NCI-H1436 treated with DMSO at 0.1 percent for 48 hours (cell line): ENCODE results near the gene LRRC4C.

Experiments used
- DNase-seq: peaks from one replicate; lab custom pipeline; 2025; lab: John Stamatoyannopoulos, UW

The LRRC4C gene

GRCh38 chr11:40291329-40291728 is 1168.1 kb downstream of the LRRC4C start:
- DNase-seq = no peak

- DNase-seq = no peak
Measured at GRCh38 chr11:40290171-40290631, 1169.3 kb downstream of the LRRC4C start.

- no peak for DNase-seq
Measured at GRCh38 chr11:40289370-40289769, 1170.1 kb downstream of the LRRC4C start.

GRCh38 chr11:40287916-40288803 is 1171.3 kb downstream of the LRRC4C start:
- no peak for DNase-seq

GRCh38 chr11:40286137-40286536 is 1173.3 kb downstream of the LRRC4C start:
- DNase-seq = no peak

GRCh38 chr11:40285558-40285957 is 1173.9 kb downstream of the LRRC4C start:
- DNase-seq = no peak

- DNase-seq = no peak
Measured at GRCh38 chr11:40281052-40281580, 1178.3 kb downstream of the LRRC4C start.

- DNase-seq = no peak
Measured at GRCh38 chr11:40280159-40281051, 1179.0 kb downstream of the LRRC4C start.

- DNase-seq = no peak
Measured at GRCh38 chr11:40276960-40277359, 1182.5 kb downstream of the LRRC4C start.

- DNase-seq = no peak
Measured at GRCh38 chr11:40274017-40274416, 1185.4 kb downstream of the LRRC4C start.

GRCh38 chr11:40273192-40273732 is 1186.2 kb downstream of the LRRC4C start:
- no peak for DNase-seq

GRCh38 chr11:40271361-40271760 is 1188.1 kb downstream of the LRRC4C start:
- DNase-seq = no peak

- DNase-seq = no peak
Measured at GRCh38 chr11:40269865-40270264, 1189.6 kb downstream of the LRRC4C start.

- DNase-seq = no peak
Measured at GRCh38 chr11:40268551-40268950, 1190.9 kb downstream of the LRRC4C start.

- DNase-seq = no peak
Measured at GRCh38 chr11:40255457-40255856, 1204.0 kb downstream of the LRRC4C start.

GRCh38 chr11:40253166-40253565 is 1206.3 kb downstream of the LRRC4C start:
- DNase-seq = no peak

- DNase-seq = no peak
Measured at GRCh38 chr11:40252236-40252635, 1207.2 kb downstream of the LRRC4C start.

GRCh38 chr11:40246983-40247382 is 1212.5 kb downstream of the LRRC4C start:
- DNase-seq = no peak

- DNase-seq = no peak
Measured at GRCh38 chr11:40241524-40242051, 1217.9 kb downstream of the LRRC4C start.

GRCh38 chr11:40240284-40240683 is 1219.2 kb downstream of the LRRC4C start:
- no peak for DNase-seq

GRCh38 chr11:40236526-40236925 is 1222.9 kb downstream of the LRRC4C start:
- DNase-seq = no peak

GRCh38 chr11:40235841-40236240 is 1223.6 kb downstream of the LRRC4C start:
- DNase-seq = no peak
